HG03103 (cell line): ENCODE results near the gene NFYA.

Experiments used
- ATAC-seq: cut with Tn5 transposase; IDR thresholded peaks from one replicate; pipeline ENCODE4 v1.9.1; 2021; ENCODE audit warnings: low read depth; ENCODE audit not compliant: unreplicated experiment

NFYA gene

DNA sequence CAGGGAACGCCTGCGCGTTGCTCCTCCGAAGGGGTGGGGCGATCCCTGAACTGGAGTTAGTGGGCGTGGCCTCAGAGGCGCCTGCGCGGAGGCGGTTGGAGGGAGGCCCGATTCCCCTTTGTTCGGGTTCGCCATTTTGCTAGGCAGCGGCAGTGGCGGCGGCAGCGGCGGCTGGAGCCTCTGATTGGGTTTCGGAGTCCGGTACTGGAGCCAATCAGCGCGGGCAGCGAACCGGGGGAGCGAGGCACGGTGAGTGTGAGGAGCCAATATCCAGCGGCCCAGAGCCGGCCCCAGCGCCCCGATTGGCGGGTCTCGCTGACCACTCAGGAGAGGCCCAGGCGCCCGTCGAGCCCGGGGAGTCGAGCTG, at the start of gene NFYA:
NFYA (plus strand) TSS at position 139 of the 367 bp plus-strand sequence. CDS start 6,116 bp downstream, outside the sequence.
- ATAC-seq: peak; percentile 54

GRCh38 chr6:41023114-41023513, 49.7 kb upstream of the NFYA start:
- ATAC-seq: no peak

- ATAC-seq: no peak
Measured at GRCh38 chr6:41025966-41026530, 46.7 kb upstream of the NFYA start.

DNA sequence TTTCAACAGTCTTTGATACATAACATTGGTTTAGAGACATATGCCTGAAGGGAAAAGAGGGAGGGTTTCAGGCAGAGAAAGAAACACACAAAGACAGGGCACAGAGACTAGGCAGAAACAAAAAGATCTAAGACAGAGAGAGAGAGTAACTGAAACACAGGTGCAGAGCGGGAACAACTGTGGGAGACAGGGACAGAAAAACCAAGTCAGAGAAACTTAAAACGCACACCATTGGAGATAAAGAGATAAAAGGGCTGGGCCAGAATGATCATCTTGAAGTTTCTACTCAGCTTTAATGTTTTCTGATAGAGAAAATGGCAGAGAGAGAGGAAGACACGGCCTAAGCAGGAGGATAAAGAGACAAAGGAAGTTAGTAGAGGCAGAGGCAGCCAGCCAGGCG, 45.5 kb upstream of the NFYA start:
- no peak for ATAC-seq

DNA sequence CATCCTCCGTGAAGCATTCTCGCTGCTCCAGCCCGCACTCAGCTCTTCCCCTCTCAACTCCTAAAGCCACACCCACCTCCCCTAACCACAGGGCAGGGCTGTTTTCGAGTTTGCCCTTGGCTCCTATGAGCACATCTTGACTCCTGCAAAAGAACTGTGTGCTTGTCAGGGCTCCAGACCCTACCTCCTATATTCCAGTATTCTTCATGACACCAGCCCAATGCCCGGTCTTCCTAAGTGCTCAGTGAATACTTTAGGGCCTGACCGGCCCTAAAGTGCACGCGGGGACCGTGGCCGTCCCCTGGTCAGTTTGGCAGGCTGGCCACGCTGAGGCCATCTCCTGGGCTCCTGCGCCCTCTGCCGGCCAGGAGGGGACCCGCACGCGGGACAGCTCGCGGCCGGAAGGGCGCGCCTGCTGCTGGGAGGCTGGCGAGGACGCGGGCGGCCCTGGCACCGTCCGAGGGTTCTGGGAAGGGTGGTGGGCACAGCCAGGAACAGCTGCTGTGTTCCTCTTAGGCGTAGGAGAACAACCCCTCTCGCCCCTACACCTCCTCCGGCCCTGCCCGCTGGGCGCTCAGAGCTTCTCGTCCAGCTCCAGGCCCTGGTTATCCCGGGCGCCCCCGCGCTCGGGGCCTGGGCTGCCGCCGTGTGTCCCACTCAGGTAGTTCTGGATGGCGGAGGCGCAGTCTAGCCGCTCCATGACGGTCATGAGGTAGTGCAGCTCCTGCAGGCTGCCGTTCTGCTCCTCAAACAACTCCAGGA, 44.8 kb upstream of the NFYA start:
- peak; percentile 74 for ATAC-seq

- ATAC-seq: peak; percentile 38
Measured at GRCh38 chr6:41028561-41029412, 44.0 kb upstream of the NFYA start.

DNA sequence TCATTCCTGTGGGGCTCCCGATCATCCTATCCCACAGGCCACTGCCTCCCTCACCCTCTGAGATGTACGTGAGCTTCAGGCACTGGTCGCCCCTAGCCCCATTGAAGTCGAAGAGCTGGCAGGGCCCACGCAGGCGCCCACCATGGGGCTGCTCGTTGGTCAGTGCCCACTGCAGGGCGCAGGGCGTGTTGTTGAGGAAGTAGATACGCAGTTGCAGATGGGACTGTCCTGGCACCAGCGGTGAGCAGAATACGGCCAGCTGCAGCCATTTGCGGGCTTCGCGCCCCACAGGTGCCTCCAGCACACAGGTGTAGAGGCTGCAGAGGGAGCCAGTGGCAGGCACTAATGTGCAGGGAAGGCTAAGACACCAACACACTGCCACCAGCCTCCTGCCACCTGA, 39.9 kb upstream of the NFYA start:
- ATAC-seq: no peak

GRCh38 chr6:41033776-41034175, 39.0 kb upstream of the NFYA start:
- no peak for ATAC-seq

GRCh38 chr6:41036186-41036585, 36.6 kb upstream of the NFYA start:
- ATAC-seq: no peak

GRCh38 chr6:41036601-41037000, 36.2 kb upstream of the NFYA start:
- no peak for ATAC-seq

GRCh38 chr6:41037107-41037900, 35.5 kb upstream of the NFYA start:
- ATAC-seq: no peak

- no peak for ATAC-seq
Measured at GRCh38 chr6:41038205-41038604, 34.6 kb upstream of the NFYA start.

GRCh38 chr6:41039060-41039998, 33.4 kb upstream of the NFYA start, which contains the start of gene UNC5CL:
UNC5CL (minus strand) TSS chr6:41039221; CDS start chr6:41035074, 4,147 bp downstream.
- ATAC-seq: no peak

DNA sequence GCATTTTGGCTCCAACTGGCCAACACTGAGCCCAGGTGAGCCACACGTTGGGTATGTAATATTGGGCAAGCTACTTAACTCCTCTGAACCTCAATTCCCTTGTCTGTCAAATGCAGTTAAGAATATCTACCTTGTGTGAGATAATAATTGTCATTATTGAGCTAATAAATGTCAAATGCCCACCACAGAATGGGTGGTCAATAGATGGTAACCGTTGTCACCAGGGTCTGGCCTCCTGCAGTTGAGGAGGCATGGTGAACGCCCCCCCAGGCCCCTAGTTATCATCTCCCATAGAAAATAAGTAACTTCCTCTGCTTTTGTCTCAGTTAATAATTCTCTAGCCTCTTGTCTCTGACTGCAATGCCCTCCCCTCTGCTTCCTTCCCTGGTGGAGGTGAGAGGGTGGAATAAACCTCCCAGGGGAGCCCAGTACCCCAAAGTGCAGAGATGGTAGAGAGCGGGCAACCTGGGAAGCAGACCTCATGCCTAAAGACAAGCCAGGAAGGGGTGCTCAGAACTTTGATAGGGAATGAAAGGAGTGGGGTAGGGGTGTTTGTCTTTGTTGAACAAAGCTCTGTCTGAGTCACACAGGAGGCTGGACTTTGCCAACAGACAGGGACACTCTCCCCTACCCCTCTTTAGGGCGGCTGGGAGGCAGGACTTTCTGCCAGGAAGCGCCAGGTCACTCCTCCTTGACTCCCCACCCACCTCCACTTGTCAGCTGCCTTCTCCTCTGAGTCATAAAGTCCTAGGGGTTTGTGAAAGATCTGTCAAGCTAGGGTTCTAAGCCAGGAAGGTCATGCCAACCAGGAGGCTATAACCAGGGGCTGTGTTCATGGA, 32.5 kb upstream of the NFYA start:
- no peak for ATAC-seq

GRCh38 chr6:41040940-41041536, 31.7 kb upstream of the NFYA start:
- no peak for ATAC-seq

- ATAC-seq: no peak
Measured at GRCh38 chr6:41042226-41043055, 30.3 kb upstream of the NFYA start, which contains the start of gene TSPO2. TSPO2 (plus strand) TSS chr6:41042467; CDS start chr6:41042986, 519 bp downstream.

DNA sequence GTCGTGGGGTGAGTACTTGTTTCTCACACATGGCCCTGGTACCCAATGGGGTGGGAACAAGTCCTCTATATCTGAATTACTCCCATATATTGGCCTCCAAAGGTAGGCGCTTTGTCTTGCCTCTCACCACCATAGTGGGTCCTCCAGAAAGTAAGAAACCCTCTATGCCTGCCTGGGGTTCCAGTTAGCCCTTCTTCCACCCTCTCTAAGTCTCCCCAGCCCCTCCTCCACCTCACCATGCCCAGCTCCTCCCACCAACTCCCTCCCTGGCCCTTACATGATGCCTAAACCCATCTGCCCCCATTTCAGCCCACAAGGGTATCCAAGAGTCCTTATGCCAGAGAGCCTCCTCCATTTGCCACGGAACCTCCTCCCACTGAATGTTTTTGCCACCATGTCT, 29.6 kb upstream of the NFYA start:
- ATAC-seq: no peak
